Measurements from ENCODE around the gene CDKN1B.

GRCh38 chr12:12723681-12724420 lies 6.7 kb downstream of the CDKN1B start:
- TF ChIP-seq CTCF (conservative IDR thresholded peaks at IDR 0.05; ENCODE audit: low read depth, low read length) (no peak), BHLHE40 (IDR thresholded peaks at IDR 0.05; ENCODE audit: low read depth, low read length) (no peak), POLR2A (IDR thresholded peaks at IDR 0.05; ENCODE audit: low read depth, low read length) (no peak; the same call in 1 of the 2 replicates), MAFK (IDR thresholded peaks at IDR 0.05; ENCODE audit: low read depth, low read length) (no peak), ELK1 (IDR thresholded peaks at IDR 0.05; ENCODE audit: borderline replicate concordance, low read depth, low read length) (no peak), CEBPB (IDR thresholded peaks at IDR 0.05; ENCODE audit: low read depth, low read length) (no peak), RAD21 (IDR thresholded peaks at IDR 0.05; ENCODE audit: low read length) (no peak), SMC3 (IDR thresholded peaks at IDR 0.05; ENCODE audit: low read depth, low read length) (no peak), MAZ (IDR thresholded peaks at IDR 0.05; ENCODE audit: borderline replicate concordance, low read depth, low read length) (peak; percentile 32; the same call in 1 of the 2 replicates), MXI1 (IDR thresholded peaks at IDR 0.05; ENCODE audit: borderline replicate concordance, low read depth, low read length) (peak; percentile 73)
